Stomach (tissue), 4 donors: Measurements from ENCODE around the gene RALGAPA2.

Source experiments
- CTCF ChIP-seq, 7 experiments: fragments of 450-650 bp in 4 of 7; fragments of 200-600 bp in 3 of 7; sonication (generic) in 3 of 7; IDR thresholded peaks; one replicate each; pipeline ENCODE4 v1.5.1; 2016 to 2019; ENCODE audit warnings: antibody characterized with exemption in 7 of 7, control low read depth in 2 of 7, mild to moderate bottlenecking in 1 of 7
- POLR2A ChIP-seq, 4 donors: fragments of 450-650 bp; IDR thresholded peaks; one replicate each; pipeline ENCODE4 v1.6.1; 2016; ENCODE audit warnings: antibody characterized with exemption in 4 of 4, control low read depth in 2 of 4, mild to moderate bottlenecking in 1 of 4, moderate library complexity in 1 of 4
- POLR2AphosphoS5 ChIP-seq, 3 donors: sonication (generic); formaldehyde crosslinking; IDR thresholded peaks; one replicate each; pipeline ENCODE4 v1.6.1; 2016; ENCODE audit warnings: antibody characterized with exemption in 3 of 3

DNA sequence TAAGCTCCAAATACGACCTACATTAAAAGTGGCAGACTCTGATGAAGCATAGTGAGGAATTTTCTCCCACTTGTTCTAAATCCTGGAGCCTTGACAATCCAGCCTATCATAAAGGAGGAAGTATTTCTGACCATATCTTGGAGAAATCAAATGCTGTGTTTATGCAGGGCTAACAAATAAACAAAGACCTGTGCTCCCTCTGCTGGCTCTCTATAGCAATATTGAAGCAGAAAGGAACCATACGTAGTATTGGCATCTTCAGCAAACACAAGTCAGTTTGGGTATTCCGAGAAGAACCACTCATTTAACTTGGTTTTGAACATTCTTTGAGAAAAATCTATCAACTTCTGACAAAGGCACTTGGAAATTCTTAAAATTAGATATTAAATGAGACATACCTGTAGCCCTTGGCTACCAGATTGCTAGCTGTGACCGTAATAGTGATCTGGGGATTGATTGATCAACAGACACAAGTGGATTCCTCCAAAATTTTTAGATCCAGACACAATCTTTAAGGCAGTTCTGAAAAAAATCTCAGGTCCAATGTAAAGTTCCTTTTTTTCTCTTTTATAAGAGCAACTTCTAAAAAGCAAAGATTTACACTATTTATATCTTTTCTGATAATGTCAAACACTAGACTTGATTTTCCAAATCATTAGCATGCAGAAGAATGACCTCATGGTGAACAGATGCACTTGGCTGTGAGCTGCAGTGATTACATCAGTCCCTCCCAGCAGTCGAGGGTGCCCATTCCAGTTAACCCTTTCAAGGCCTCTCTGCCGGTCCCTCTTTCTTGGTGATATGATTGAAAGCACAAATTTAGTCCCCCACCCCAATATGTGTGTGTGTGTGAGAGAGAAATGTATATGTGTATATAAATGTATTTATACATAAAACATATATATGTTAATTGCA lies 304.3 kb downstream of the RALGAPA2 start:
- TF ChIP-seq CTCF (IDR thresholded peaks at IDR 0.05) (no peak), POLR2AphosphoS5 (IDR thresholded peaks at IDR 0.05) (no peak), POLR2A (IDR thresholded peaks at IDR 0.05) (no peak)
